Vagina (tissue), 2 donors: ENCODE results near the gene TPSB2. TPM values are rescaled to one million over a fixed set of nuclear protein-coding genes. Genes with fewer than 3 reads are reported as not detected.

Experiments used
- DNase-seq, 2 donors: peaks; one replicate each; pipeline ENCODE4 v3.0.0-alpha.2; 2017; ENCODE audit errors: extremely low spot score in 2 of 2
- H3K27ac ChIP-seq: fragments of 200-600 bp; sonication (generic); one replicate; pipeline ENCODE4 v1.5.1; 2019
- H3K27me3 ChIP-seq: fragments of 200-600 bp; sonication (generic); one replicate; pipeline ENCODE4 v1.5.1; 2019
- H3K36me3 ChIP-seq, 2 donors: fragments of 200-600 bp; sonication (generic); one replicate each; pipeline ENCODE4 v1.5.1; 2017 to 2019
- H3K4me1 ChIP-seq: fragments of 200-600 bp; sonication (generic); one replicate; pipeline ENCODE4 v1.5.1; 2019
- H3K4me3 ChIP-seq, 2 donors: fragments of 200-600 bp; sonication (generic); 1 replicate in 1 of 2; 2 replicates in 1 of 2; pipeline ENCODE4 v1.5.1; 2016 to 2019
- H3K9me3 ChIP-seq: fragments of 200-600 bp; sonication (generic); one replicate; pipeline ENCODE4 v1.5.1; 2019
- POLR2A ChIP-seq, 2 donors: fragments of 450-650 bp; IDR thresholded peaks; one replicate each; pipeline ENCODE4 v1.6.1; 2017; ENCODE audit warnings: antibody characterized with exemption in 2 of 2, mild to moderate bottlenecking in 2 of 2, moderate library complexity in 2 of 2
- POLR2AphosphoS5 ChIP-seq, 2 donors: sonication (generic); formaldehyde crosslinking; IDR thresholded peaks; one replicate each; pipeline ENCODE4 v1.9.0; 2017; ENCODE audit warnings: antibody characterized with exemption in 2 of 2, mild to moderate bottlenecking in 2 of 2, low read depth in 1 of 2; ENCODE audit not compliant: insufficient read depth in 1 of 2
- intact Hi-C: fragments of 100-400 bp; cut with DNase I; formaldehyde crosslinking; loops from one replicate; pipeline ENCODE4 v1.15.1; 2023
- total RNA-seq: library from RNA; depleted of rRNA; stranded (reverse); fragments of >200 nt; gene quantifications from one replicate; pipeline ENCODE4 v1.2.3, GENCODE V29; 2016
- TF ChIP-seq, protein P1 (sequence below), 3 experiments: fragments of 450-650 bp in 2 of 3; fragments of 200-600 bp in 1 of 3; sonication (generic) in 1 of 3; IDR thresholded peaks; one replicate each; pipeline ENCODE4 v1.5.1; 2017 to 2019; ENCODE audit warnings: antibody characterized with exemption in 3 of 3, mild to moderate bottlenecking in 2 of 3, moderate library complexity in 2 of 3

TPSB2 gene
- total RNA-seq, 1 donor from 2014 or later = 59.7 TPM

DNA sequence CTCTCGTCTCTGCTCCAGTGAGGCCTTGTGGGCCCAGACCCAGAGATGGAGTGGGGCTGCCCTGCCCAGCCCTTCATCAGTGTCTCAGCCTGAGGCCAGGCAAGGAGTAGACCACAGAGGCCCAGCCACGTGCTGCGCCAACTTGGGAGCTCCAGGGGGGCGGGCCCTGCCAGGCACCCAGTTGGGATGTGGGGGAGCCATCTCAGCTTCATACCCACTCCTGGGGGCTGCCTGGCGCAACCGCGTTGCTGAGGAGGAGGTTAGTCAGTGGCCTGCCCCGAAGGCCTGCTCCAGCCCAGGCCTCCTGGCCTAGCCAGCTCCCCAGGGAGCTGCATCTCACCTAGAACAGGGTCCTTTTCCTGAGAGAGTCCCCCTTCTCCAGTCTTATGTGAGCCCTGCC, 16.8 kb downstream of the TPSB2 start:
- no peak for DNase-seq
- Histone ChIP-seq H3K9me3 (no peaks in the 10 kb centered on the region), H3K4me3 (no peak overlapping the region), H3K4me1 (no peaks in the 10 kb centered on the region), H3K27me3 (no peaks in the 10 kb centered on the region), H3K36me3 (peaks cover 0 to 3% of the 10 kb centered on the region in 2 donors), H3K27ac (no peak overlapping the region)
- TF ChIP-seq POLR2AphosphoS5 (IDR thresholded peaks at IDR 0.05; ENCODE audit: insufficient read depth in 1 of 2, low read depth in 1 of 2) = no peak
- intact Hi-C loops = no loop called here

DNA sequence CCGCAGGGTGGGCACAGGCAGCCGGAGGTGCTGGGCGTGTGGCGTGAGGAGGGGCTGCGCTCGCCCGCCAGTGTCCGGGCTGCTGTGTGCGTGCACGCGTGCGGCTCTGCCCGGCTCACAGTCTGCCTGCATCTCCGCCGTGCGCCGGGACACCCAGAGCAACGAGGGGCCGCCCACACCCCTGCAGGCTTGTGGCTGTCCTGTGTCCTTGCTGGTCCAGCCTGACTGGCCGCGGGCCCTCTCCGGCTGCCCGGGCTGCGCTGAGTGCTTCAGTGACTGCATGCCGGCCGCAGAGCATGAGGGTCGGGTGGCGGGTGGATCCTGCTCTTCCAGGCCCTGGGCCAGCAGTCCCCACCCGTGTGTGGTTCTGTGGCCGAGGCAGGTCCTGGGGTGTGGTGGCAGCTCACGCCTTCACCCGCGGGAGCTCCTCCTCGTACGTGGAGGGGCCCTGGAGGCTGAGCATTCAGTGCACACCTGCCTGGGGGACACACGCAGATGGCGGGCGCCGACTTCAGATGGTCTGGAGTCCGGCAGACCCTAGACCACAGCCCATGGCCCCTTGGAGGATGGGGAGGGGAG, 17.3 kb downstream of the TPSB2 start:
- intact Hi-C loops = no loop called here
- no peak for DNase-seq
- TF ChIP-seq, protein P1, sequence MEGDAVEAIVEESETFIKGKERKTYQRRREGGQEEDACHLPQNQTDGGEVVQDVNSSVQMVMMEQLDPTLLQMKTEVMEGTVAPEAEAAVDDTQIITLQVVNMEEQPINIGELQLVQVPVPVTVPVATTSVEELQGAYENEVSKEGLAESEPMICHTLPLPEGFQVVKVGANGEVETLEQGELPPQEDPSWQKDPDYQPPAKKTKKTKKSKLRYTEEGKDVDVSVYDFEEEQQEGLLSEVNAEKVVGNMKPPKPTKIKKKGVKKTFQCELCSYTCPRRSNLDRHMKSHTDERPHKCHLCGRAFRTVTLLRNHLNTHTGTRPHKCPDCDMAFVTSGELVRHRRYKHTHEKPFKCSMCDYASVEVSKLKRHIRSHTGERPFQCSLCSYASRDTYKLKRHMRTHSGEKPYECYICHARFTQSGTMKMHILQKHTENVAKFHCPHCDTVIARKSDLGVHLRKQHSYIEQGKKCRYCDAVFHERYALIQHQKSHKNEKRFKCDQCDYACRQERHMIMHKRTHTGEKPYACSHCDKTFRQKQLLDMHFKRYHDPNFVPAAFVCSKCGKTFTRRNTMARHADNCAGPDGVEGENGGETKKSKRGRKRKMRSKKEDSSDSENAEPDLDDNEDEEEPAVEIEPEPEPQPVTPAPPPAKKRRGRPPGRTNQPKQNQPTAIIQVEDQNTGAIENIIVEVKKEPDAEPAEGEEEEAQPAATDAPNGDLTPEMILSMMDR (IDR thresholded peaks at IDR 0.05) = no peak
- H3K4me3 ChIP-seq = no peak overlapping the region
- no peaks in the 10 kb centered on the region for H3K27me3 ChIP-seq
- no peaks in the 10 kb centered on the region for H3K9me3 ChIP-seq
- H3K4me1 ChIP-seq = no peaks in the 10 kb centered on the region
- H3K36me3 ChIP-seq = peaks cover 0 to 3% of the 10 kb centered on the region in 2 donors
- no peak overlapping the region for H3K27ac ChIP-seq

DNA sequence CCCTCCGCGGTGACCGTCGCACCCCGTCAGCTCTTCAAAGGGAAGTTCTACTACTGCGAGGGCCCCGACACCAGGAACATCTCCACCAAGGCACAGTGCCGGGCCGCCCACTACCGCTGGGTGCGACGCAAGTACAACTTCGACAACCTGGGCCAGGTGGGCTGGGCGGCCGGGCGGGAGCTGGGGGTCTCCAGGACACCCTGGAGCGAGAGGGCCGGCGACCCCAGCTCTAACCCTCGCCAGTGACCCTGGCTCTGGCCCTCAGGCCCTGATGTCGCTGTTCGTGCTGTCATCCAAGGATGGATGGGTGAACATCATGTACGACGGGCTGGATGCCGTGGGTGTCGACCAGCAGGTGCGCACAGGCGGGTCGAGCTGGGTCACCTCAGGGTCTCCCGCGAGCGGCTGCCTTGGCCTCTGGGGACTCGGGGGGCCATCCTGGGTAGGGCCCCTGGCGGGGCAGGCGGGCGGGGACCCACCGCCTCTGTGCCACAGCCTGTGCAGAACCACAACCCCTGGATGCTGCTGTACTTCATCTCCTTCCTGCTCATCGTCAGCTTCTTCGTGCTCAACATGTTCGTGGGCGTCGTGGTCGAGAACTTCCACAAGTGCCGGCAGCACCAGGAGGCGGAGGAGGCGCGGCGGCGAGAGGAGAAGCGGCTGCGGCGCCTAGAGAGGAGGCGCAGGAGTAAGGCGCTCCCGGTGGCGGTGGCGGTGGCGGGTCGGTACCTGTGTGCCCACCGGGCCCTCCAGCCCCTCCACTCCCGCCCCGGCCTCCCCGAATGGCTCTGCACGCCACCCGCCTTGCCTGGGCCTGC, 18.3 kb downstream of the TPSB2 start:
- peaks cover 0 to 3% of the 10 kb centered on the region in 2 donors for H3K36me3 ChIP-seq
- intact Hi-C loops = no loop called here

DNA sequence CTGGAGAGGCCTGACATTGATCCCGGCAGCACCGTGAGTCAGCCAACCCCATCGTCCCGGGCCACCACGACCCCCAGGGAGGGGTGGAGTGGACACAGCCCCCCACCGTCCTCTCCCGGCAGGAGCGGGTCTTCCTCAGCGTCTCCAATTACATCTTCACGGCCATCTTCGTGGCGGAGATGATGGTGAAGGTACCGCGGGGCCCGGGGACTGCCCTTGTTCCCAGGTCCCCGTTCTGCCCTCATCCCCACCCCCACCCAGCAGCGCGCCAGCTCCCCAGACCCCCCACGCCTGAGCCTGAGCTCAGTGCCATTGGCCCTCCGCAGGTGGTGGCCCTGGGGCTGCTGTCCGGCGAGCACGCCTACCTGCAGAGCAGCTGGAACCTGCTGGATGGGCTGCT, 19.5 kb downstream of the TPSB2 start:
- Histone ChIP-seq H3K36me3 (peaks cover 0 to 3% of the 10 kb centered on the region in 2 donors), H3K4me1 (no peaks in the 10 kb centered on the region), H3K4me3 (no peak overlapping the region), H3K27ac (no peak overlapping the region), H3K9me3 (no peaks in the 10 kb centered on the region), H3K27me3 (no peaks in the 10 kb centered on the region)
- TF ChIP-seq, protein P1 (IDR thresholded peaks at IDR 0.05) = no peak
- TF ChIP-seq POLR2A (IDR thresholded peaks at IDR 0.05) (no peak), POLR2AphosphoS5 (IDR thresholded peaks at IDR 0.05; ENCODE audit: insufficient read depth in 1 of 2, low read depth in 1 of 2) (no peak)
- DNase-seq = no peak
- intact Hi-C loops = no loop called here

More for the DNA sequence above, 18.3 kb downstream of the TPSB2 start:
- H3K9me3 ChIP-seq = no peaks in the 10 kb centered on the region
- no peak overlapping the region for H3K4me3 ChIP-seq
- H3K4me1 ChIP-seq = no peaks in the 10 kb centered on the region
- H3K27ac ChIP-seq = no peak overlapping the region
- DNase-seq = no peak
- no peaks in the 10 kb centered on the region for H3K27me3 ChIP-seq
- TF ChIP-seq, protein P1 (IDR thresholded peaks at IDR 0.05) = no peak
- TF ChIP-seq POLR2A (IDR thresholded peaks at IDR 0.05) (no peak), POLR2AphosphoS5 (IDR thresholded peaks at IDR 0.05; ENCODE audit: insufficient read depth in 1 of 2, low read depth in 1 of 2) (no peak)

DNA sequence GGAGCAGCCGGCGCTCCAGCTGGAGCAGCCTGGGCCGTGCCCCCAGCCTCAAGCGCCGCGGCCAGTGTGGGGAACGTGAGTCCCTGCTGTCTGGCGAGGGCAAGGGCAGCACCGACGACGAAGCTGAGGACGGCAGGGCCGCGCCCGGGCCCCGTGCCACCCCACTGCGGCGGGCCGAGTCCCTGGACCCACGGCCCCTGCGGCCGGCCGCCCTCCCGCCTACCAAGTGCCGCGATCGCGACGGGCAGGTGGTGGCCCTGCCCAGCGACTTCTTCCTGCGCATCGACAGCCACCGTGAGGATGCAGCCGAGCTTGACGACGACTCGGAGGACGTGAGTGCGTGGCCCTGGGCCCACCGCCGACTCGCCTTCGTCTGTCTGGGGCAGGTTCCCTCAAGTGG, 20.9 kb downstream of the TPSB2 start:
- no peak for DNase-seq
- Histone ChIP-seq H3K9me3 (no peaks in the 10 kb centered on the region), H3K4me3 (no peak overlapping the region), H3K27me3 (no peaks in the 10 kb centered on the region), H3K36me3 (peaks cover 0 to 3% of the 10 kb centered on the region in 2 donors), H3K27ac (no peak overlapping the region), H3K4me1 (no peaks in the 10 kb centered on the region)
- TF ChIP-seq POLR2A (IDR thresholded peaks at IDR 0.05) = no peak
- TF ChIP-seq, protein P1 (IDR thresholded peaks at IDR 0.05) = no peak
- TF ChIP-seq POLR2AphosphoS5 (IDR thresholded peaks at IDR 0.05; ENCODE audit: insufficient read depth in 1 of 2, low read depth in 1 of 2) = no peak
- intact Hi-C loops = no loop called here
